Measurements from ENCODE around the gene LSMEM2. TPM values are rescaled to one million over a fixed set of nuclear protein-coding genes. Genes with fewer than 3 reads are reported as not detected.

LSMEM2 gene
- not detected in 2 replicates for total RNA-seq

GRCh38 chr3:50278880-50279224 lies at the start of gene LSMEM2:
TSS of gene LSMEM2 (plus strand) at chr3:50279087. CDS start at chr3:50279114, 27 bp downstream.

GRCh38 chr3:50235716-50236483 lies 43.0 kb upstream of the LSMEM2 start, which contains the start of gene GNAI2:
TSS of gene GNAI2 (plus strand) at chr3:50236204. CDS start at chr3:50236336, 132 bp downstream.

GRCh38 chr3:50268703-50269451 lies 10.0 kb upstream of the LSMEM2 start, which contains the start of gene SEMA3B:
TSS of gene SEMA3B (plus strand) at chr3:50269147. CDS start at chr3:50269241, 94 bp downstream.

GRCh38 chr3:50292159-50293078 lies 13.5 kb downstream of the LSMEM2 start, which contains the start of gene IFRD2:
TSS of gene IFRD2 (minus strand) at chr3:50292429. CDS start at chr3:50292274, 155 bp downstream.

GRCh38 chr3:50298836-50299637 lies 20.1 kb downstream of the LSMEM2 start, which contains the start of the genes HYAL3 and NAA80:
TSS of gene HYAL3 (minus strand) at chr3:50299405. CDS start at chr3:50295602, 3,803 bp downstream.
TSS of gene NAA80 (minus strand) at chr3:50299405. CDS start at chr3:50297463, 1,942 bp downstream.

GRCh38 chr3:50303013-50303815 lies 24.3 kb downstream of the LSMEM2 start, which contains the start of gene HYAL1:
TSS of gene HYAL1 (minus strand) at chr3:50303574. CDS start at chr3:50302956, 618 bp downstream.

GRCh38 chr3:50322386-50323091 lies 43.7 kb downstream of the LSMEM2 start, which contains the start of gene HYAL2:
TSS of gene HYAL2 (minus strand) at chr3:50322745. CDS start at chr3:50320489, 2,256 bp downstream.

GRCh38 chr3:50327943-50328691 lies 49.2 kb downstream of the LSMEM2 start, which contains the start of gene TUSC2:
TSS of gene TUSC2 (minus strand) at chr3:50328223. CDS start at chr3:50328099, 124 bp downstream.

Other genes starting within 250 kb of the LSMEM2 start
- 120 and 131 TPM in 2 replicates for gene RBM5, start 190.2 kb upstream of the LSMEM2 start, total RNA-seq
- gene SEMA3F, start 123.8 kb upstream of the LSMEM2 start, total RNA-seq = 18.6 and 31.0 TPM in 2 replicates
- not detected in 2 replicates for gene GNAT1, start 87.5 kb upstream of the LSMEM2 start, total RNA-seq
- gene SLC38A3, start 73.8 kb upstream of the LSMEM2 start, total RNA-seq = not detected in 2 replicates
- gene GNAI2, start 42.9 kb upstream of the LSMEM2 start, total RNA-seq = 286 and 323 TPM in 2 replicates
- gene SEMA3B, start 9.9 kb upstream of the LSMEM2 start, total RNA-seq = 17.2 and 25.6 TPM in 2 replicates
- gene IFRD2, start 13.3 kb downstream of the LSMEM2 start, total RNA-seq = 53.4 and 85.1 TPM in 2 replicates
- 10.6 and 10.8 TPM in 2 replicates for gene HYAL3, start 20.3 kb downstream of the LSMEM2 start, total RNA-seq
- gene NAA80, start 20.3 kb downstream of the LSMEM2 start, total RNA-seq = 3.5 and 5.4 TPM in 2 replicates
- gene HYAL1, start 24.5 kb downstream of the LSMEM2 start, total RNA-seq = 0.89 and 2.5 TPM in 2 replicates
- gene HYAL2, start 43.7 kb downstream of the LSMEM2 start, total RNA-seq = 64.6 and 107 TPM in 2 replicates
- gene TUSC2, start 49.1 kb downstream of the LSMEM2 start, total RNA-seq = 14.5 and 18.3 TPM in 2 replicates
- 34.3 and 37.3 TPM in 2 replicates for gene RASSF1, start 61.7 kb downstream of the LSMEM2 start, total RNA-seq
- 0.91 and 1.1 TPM in 2 replicates for gene ZMYND10, start 66.6 kb downstream of the LSMEM2 start, total RNA-seq
- gene NPRL2, start 71.7 kb downstream of the LSMEM2 start, total RNA-seq = 18.4 and 20.1 TPM in 2 replicates
- 31.0 and 32.3 TPM in 2 replicates for gene CYB561D2, start 71.8 kb downstream of the LSMEM2 start, total RNA-seq
- gene TMEM115, start 80.4 kb downstream of the LSMEM2 start, total RNA-seq = 53.0 and 54.7 TPM in 2 replicates
- gene CACNA2D2, start 224.5 kb downstream of the LSMEM2 start, total RNA-seq = 0.07 TPM in 2 replicates